NCI-H345 (cell line): ENCODE results near the gene INTS11.
A peak's percentile ranks its signal among the peaks of the same experiment; 100 is the strongest.
"Not testable (repeated sequence)": the region's sequence is repeated elsewhere in the genome, so short reads cannot be mapped to it uniquely, and the experiment has no call there.

Experiments
- DNase-seq: peaks from one replicate; lab custom pipeline; 2025; lab: John Stamatoyannopoulos, UW

The INTS11 gene

GRCh38 chr1:1329304-1330210 lies 5.1 kb upstream of the INTS11 start:
- DNase-seq, result no peak

GRCh38 chr1:1328254-1328653 lies 3.8 kb upstream of the INTS11 start:
- DNase-seq, result no peak

DNA sequence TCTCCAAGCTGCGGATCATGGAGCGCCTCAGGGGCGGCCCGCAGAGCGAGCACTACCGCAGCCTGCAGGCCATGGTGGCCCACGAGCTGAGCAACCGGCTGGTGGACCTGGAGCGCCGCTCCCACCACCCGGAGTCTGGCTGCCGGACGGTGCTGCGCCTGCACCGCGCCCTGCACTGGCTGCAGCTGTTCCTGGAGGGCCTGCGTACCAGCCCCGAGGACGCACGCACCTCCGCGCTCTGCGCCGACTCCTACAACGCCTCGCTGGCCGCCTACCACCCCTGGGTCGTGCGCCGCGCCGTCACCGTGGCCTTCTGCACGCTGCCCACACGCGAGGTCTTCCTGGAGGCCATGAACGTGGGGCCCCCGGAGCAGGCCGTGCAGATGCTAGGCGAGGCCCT lies 2.8 kb upstream of the INTS11 start:
- DNase-seq, result no peak

- no peak for DNase-seq
These were observed 1.7 kb upstream of the INTS11 start for GRCh38 chr1:1326075-1326605.

DNA sequence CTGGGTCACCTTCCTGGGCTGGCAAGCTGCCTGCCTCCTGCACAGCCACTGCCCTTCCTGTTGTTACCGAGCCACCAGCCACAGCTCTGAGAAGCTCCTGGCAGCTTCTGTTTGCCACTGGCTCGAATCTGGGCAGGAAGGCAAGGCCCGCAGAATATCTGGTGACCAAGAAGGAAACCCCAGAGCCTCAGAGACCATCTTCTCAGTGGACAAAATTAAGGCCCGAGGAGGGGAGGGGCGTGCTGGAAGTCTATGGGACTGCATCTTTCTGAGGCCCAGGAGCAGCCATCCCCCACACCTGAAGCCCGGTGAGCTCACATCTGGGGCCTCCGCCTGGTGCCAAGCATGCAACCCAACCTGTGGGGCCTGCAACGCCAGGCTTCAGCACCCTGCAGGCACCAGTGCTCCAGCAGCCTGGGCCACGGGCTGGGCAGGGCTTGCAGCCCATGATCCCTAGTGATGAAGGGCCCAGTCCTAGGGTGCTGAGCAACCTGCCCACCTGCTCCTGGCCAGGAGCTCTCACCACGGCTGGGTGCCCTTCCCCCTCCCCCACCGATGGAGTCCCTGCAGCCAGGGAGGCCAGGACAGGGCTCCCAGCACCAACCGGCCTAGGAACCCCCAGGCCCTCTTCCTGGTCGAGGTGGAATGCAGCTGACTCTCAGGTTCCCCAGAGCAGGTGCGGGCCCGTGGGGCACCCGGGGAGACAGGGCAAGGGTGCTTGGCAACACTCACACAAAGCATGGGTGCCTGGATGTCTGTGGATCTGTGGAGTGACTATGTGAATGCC lies 1.0 kb upstream of the INTS11 start:
- DNase-seq, result no peak

DNA sequence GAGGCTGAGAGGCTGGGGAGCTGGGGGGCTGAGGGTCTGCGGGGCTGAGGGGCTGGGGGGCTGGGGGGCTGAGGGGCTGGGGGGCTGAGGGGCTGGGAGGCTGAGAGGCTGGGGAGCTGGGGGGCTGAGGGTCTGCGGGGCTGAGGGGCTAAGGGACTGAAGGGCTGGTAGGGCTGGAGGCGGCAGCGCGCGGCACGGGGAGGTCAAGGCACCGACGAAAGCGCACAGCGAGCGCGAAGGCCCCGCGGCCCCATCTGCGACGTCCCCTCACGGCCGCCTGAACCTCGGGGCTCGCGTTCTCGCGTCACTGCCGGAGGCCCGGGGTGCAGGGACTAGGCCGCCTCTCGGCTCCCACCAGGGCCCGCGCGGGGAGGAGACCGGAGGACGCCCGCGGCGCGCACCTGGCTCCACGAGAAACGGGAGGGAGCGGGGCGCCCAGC lies 356 bp downstream of the INTS11 start:
- no peak for DNase-seq

GRCh38 chr1:1322952-1323351 lies 1.5 kb downstream of the INTS11 start:
- DNase-seq, result no peak

GRCh38 chr1:1322418-1322817 lies 2.0 kb downstream of the INTS11 start:
- DNase-seq, result no peak

- DNase-seq, result no peak
These were observed 3.0 kb downstream of the INTS11 start for GRCh38 chr1:1321477-1321876.

DNA sequence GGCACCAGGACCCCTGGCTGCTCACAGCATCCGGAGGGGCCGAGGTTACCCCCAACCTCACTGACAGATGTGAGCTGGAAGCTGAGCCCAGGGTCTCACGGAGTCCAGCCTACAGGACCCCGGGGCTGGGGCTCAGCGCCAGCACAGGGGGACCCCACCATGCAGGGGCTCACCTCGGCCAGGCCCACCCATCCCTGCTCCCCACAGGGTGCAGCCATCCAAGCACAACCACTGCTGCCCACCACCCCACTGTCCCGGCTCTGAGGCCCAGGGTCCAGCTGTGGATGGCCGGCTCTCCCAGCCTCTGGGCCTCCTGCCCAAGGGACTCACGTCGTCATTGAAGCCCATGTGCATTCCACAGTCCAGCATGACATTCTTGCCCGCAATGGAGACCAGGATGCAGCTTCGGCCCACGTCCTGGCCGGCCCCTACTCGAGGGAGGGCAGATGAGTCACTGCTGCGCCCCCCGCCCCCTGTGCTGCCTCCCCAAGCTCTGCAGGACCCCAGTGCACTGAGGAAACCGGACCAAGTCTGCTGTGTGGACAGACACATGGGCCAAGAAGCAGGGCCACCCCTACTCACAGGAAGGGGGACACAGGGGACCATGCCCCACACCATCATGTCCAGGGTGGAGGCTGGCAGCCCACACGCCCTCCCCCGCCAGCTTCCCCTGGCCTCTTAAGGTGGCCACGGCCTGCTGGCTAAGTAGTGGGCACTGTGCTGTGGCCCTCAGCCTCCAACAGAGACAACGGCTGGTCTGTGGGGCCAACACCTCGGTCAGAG lies 3.6 kb downstream of the INTS11 start:
- DNase-seq, result no peak

- no peak for DNase-seq
These were observed 4.9 kb downstream of the INTS11 start for GRCh38 chr1:1319646-1319941.

DNA sequence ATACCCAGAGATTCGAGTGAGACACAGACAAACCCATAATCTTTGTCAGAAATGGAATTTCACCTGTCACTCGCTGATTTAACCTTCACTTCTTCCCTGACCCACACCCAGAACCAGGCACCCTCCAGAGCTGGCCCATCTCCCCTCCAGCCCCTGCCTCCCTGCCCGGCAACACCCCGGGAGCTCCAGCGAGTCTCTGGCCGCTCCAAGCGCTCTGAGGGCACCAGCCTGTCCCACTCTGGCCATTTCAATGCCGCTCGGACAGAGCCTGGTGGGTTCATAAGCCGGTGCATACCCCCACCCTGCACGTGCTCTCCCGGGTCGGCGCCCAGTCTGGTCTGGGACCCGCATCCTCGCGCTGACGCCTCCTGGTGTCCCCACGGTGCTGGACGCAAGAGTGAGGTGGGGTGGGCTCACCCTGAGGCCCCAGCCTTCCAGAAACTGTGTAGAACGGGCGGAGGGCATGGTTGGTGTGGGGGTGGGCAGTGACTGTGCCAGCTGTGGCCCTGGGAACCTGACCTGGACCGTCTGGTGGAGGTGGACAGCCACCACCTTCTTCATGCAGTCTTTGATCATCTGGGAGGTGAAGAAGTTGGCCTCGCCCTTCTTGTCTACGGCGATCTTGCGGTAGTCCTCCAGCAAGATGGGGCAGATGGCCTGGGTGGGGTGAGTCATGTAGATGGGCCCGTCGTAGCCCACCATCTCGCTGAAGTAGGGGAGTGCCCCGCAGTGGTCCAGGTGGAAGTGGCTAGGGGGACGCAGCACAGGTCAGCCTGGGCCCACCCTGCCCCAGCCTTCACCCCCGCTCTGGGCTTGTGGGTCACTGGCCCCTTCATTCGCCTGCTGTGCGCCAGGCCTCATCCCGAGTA lies 5.4 kb downstream of the INTS11 start:
- DNase-seq, result no peak

DNA sequence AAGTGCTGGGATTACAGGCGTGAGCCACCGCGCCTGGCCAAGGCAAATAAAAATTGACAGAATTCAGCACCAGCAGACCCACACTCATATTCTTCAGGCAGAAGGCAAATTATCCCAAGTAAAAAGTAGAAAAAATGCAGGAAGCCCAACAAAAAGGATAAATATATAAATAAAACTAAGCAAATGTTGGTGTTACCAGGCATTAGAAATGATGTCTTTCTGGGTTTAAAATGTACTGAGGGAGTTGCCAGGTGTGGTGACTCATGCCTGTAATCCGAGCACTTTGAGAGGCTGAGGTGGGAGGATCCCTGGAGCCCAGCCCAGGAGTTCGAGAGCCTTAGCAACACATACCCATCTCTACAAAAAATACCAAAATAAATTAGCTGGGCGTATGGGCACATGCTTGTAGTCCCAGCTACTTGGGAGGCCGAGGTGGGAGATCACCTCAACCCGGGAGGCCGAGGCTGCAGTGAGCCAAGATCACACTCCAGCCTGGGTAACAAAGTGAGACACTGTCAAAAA lies 6.3 kb downstream of the INTS11 start:
- peak; percentile 79 for DNase-seq

GRCh38 chr1:1317420-1317819 lies 7.0 kb downstream of the INTS11 start:
- DNase-seq, result no peak

GRCh38 chr1:1316199-1316598 lies 8.3 kb downstream of the INTS11 start:
- DNase-seq, result not testable (repeated sequence)

GRCh38 chr1:1315435-1315954 lies 9.0 kb downstream of the INTS11 start:
- DNase-seq, result no peak

GRCh38 chr1:1314678-1315335 lies 9.7 kb downstream of the INTS11 start:
- no peak for DNase-seq

- DNase-seq, result no peak
These were observed 10.2 kb downstream of the INTS11 start for GRCh38 chr1:1314237-1314586.

- DNase-seq, result no peak
These were observed 10.8 kb downstream of the INTS11 start for GRCh38 chr1:1313500-1314236.
